Stimulated activated CD4-positive, alpha-beta T cell treated with anti-CD3 and anti-CD28 coated beads, Interleukin-12 subunit alpha, Interleukin-12 subunit beta, amount 100 ng/mL, for 4 hours (primary cell): ENCODE results near the gene SUB1.
"Not testable (repeated sequence)": the region's sequence is repeated elsewhere in the genome, so short reads cannot be mapped to it uniquely, and the experiment has no call there.

Experiments
- DNase-seq: peaks from one replicate; pipeline ENCODE4 v3.0.0-alpha.2; 2020

The SUB1 gene

DNA sequence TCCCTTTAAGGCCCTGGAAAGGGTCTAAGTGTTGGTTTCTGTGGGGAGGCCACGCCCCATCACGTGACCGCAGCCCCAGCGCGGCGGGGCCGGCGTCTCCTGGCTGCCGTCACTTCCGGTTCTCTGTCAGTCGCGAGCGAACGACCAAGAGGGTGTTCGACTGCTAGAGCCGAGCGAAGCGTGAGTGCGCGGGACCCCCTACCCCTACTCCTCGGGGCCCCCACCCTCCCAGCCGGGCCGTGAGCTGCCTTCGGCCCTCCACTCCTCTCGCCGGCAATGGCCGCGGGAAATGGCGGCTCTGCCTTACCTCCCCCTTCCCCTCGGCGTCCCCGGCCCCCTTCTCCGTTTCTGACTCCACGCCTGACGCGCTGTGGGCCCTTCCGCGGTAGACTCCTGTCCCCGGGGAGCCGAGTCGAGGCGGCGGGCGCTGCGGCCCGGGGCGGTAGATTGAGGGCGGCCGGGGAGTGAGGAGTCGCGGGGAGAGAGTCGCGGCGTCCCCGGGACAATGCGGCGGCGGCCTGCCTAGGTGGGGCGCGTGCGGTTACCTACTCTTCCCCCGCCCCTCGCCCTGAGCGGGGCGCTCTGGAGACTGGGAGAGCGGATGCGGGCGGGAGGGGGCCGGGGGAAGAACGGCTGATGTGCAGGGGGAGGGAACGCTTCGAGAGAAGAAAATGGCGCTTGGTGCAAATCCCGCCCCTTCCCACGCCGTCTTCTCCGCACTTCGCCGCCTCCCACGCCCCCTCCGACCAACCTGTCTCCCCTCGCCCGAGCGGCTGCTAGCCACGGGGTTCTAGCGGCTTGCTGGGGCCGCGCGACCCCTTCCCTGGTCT is at the start of gene SUB1:
Gene SUB1, plus strand, starts transcription at position 112 of the 830 bp plus-strand sequence. CDS start 2,956 bp downstream, outside the sequence.
- peak; percentile 92 for DNase-seq

- DNase-seq: no peak
Measured at GRCh38 chr5:32536246-32536645, 49.1 kb upstream of the SUB1 start.

- not testable (repeated sequence) for DNase-seq
Measured at GRCh38 chr5:32537437-32538029, 47.8 kb upstream of the SUB1 start.

GRCh38 chr5:32538031-32538547 is 47.3 kb upstream of the SUB1 start:
- peak; percentile 21 for DNase-seq

DNA sequence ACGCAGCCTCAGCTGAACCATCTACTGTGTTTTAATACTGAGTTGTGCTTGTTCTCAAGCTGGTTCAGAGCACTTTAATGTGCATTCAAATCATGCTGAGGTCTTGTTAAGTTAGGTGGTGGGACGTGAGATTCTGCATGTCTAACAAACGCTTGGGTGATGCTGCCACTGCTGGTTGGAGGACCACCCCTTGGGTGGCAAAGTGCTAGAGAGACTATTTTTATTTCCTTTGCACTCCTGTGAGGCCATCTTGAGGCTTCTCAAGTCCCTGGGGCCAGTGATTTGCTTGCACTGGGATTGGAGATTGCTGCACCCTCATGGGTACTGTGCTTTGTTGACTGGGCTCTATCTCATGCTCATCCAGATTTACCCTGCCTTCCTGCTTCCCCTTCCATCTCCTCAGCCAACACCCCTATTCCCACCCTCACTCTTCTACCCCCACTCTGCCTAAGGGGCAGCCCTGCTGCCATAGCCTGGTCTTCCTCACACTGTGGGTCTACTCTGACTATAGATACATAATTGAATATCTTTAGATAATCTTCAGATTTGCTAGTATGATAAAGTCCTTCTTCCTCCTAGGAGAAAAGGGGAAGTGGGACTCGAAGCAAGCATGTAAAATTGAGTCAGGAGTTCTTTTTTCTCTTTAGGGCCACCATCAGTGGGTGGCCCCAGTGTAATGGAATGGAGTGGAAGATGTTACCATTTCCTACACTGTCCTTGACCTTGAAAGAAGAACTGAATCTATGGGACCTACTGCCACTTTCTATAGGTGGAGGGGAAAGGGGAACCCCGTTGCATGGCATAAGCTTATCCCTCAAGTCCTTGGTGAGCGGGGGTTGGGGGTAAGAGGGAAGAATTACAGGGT is 45.1 kb upstream of the SUB1 start:
- DNase-seq: no peak

GRCh38 chr5:32541241-32541640 is 44.1 kb upstream of the SUB1 start:
- no peak for DNase-seq

DNA sequence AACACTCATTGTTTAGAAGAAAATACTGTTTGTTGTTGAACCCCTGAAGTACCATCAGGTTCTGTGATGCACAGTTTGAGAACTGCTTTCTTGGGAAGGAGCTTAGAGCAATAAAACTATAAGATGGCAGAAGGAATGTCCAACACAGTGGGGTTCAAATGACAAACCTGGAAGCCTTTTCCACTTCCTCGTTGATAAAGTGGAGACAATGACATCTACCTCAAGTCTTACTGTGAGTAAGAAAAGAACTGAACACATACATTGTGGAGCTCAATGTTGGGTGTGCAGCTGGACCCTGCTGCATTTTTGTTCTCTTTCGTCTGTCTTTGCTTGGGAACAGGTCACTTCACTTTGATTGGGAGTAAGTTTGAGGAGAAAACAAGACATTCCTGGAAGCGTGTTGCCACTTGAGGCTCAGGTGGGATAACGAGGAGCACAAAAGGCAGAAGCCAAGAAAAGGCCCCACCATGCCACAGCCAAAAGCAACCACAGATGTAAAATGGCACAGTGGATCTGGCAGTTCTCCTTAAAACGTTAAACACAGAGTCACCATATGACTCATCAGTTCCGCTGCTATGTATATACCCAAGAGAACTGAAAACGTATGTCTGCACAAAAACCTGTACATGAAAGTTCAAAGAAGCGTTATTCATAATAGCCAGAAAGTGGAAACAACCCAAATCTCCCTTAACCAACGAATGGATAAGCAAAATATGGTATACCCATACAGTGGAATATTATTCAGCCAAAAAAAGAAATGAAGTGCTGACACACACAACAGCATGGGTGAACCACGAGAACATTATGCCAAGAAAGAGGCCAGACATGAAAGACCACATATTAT is 42.9 kb upstream of the SUB1 start:
- no peak for DNase-seq

GRCh38 chr5:32543291-32543690 is 42.1 kb upstream of the SUB1 start:
- DNase-seq: no peak

- DNase-seq: no peak
Measured at GRCh38 chr5:32545102-32545800, 40.1 kb upstream of the SUB1 start.

DNA sequence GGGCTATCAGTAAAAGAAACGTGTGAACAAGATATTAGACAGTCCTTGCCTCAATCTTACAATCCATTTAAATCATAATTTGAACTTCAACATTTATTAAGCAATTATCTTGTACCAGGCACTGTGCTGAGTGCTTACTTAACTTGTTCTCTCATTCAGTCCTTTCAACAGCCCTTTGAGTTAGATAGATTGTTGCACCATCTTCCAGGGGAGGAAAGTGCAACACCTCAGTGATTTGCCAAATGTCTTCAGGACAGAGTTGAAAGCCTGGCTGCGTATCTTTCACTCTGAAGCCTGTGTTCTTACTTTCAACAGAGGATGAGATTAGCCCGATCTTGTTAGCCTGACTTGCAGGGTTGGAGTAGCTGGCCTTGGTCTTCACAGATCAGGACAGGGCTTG is 34.2 kb upstream of the SUB1 start:
- DNase-seq: no peak

DNA sequence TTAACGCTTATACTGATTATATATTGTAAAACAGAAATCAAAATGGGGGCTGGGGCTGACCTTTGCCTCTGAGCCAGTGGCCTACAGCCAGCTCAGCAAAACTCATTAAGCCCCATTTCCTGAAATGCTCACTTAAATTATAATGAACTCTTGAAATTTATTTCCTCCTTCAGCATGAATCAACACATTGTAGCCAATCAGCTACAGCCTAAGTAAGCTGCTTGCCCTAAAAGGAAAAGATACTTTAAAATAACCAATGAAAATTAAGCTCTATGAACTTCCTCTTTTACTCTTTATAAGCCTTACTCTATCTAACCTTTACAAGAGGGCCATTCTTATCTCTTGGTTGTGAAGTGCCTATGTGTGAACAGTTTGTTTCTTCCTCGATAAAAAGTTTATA is 33.5 kb upstream of the SUB1 start:
- no peak for DNase-seq

DNA sequence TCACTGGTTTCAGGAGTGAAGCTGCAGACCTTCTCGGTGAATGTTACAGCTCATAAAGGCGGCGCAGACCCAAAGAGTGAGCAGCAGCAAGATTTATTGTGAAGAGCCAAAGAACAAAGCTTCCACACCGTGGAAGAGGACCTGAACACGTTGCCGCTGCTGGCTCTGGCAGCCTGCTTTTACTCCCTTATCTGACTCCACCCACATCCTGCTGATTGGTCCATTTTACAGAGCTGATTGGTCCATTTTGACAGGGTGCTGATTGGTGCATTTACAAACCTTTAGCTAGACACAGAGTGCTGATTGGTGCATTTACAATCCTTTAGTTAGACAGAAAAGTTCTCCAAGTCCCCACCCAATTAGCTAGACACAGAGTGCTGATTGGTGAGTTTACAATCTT is 32.9 kb upstream of the SUB1 start:
- DNase-seq: not testable (repeated sequence)

DNA sequence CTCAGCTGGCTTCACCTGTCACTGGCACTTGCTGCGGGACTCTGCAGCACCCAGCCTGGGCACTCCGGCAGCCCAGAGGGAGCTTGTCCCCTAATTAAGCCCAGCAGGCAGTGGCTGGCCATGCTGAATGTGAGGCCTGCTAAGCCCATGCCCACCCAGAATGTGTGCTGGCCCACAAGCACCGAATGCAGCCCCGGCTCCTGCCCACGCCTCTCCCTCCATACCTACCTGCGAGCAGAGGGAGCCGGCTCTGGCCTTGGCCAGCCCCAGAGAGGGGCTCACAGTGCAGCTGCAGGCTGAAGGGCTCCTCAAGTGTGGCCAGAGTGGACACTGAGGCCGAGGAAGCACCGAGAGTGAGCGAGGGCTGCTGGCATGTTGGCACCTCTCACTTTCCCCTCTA is 32.4 kb upstream of the SUB1 start:
- no peak for DNase-seq

- DNase-seq: not testable (repeated sequence)
Measured at GRCh38 chr5:32554181-32554780, 31.1 kb upstream of the SUB1 start.

- DNase-seq: not testable (repeated sequence)
Measured at GRCh38 chr5:32556543-32556942, 28.8 kb upstream of the SUB1 start.

DNA sequence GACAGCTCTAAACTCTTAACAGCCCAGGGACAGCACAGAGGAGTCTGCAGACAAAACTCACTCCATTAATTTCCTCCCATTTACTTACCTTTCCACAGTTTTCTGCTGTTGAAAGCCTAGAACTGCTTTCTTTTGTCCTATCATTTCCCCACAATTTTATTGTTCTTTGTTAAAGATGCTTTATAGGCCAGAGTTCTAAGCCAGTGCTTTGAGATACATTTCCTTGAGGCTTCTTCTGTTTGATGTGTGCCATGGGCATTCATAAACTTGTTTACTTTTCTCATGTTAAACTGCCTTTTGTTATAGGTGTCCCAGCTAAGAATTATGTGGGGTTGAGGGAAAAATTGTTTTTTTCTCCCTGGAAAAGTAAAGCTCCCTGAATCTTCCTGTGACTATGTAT is 25.9 kb upstream of the SUB1 start:
- DNase-seq: no peak

DNA sequence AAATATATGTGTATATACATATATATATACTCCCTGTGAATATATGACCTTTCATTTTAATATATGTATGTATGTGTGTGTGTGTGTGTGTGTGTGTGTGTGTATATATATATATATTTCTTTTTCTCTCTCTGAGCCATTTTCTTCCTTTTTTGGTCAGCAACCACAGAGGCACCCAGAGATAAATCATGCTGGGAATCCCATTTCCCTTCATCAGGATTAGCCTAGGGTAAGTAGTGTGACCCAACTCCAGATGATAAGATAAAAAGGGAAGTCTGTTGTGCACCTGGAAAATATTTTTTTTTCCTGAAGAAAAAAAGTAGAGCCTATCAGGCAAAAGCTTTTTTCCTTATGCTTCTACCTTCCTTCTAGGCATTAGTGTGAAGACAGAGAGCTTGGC is 25.4 kb upstream of the SUB1 start:
- DNase-seq: no peak

- no peak for DNase-seq
Measured at GRCh38 chr5:32562056-32562455, 23.3 kb upstream of the SUB1 start.

DNA sequence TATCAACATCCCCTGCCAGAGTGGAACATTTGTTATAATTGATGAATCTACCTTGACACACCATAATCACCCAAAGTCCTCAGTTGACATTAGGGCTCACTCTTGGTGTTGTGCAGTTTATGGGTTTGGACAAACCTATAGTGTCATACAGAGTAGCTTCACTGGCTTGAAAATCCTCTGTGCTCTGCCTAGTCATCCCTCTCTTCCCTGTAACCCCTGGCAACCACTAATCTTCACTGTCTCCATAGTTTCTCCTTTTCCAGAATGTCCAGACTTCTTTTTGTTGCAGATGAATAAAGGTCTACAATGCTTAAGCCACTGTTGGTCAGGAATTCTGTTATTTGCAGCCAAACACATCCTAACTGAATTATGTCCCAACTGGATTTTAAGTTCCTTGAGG is 22.5 kb upstream of the SUB1 start:
- no peak for DNase-seq

DNA sequence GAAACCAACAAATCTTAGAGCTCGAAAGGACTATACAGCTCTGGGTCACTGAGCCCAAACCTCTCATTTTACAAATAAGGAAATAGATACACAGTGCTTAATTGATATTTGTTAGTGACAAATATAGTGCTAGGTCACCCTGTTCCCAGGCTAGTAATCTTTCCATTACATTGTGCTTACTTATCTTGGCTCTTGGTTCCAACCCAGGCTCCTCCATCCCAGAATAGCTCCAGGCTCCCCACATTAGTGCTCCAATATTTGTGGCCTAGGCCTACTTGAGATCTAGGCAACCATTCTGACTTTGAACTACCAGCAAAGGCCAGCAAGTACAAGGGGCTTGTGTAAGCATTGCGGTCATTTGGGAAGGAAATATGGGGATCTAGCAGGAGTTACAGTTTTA is 21.7 kb upstream of the SUB1 start:
- DNase-seq: no peak

- DNase-seq: no peak
Measured at GRCh38 chr5:32565145-32565544, 20.2 kb upstream of the SUB1 start.
